ENCODE measurements around the gene GTF2I.
"Not testable (repeated sequence)": the region's sequence is repeated elsewhere in the genome, so short reads cannot be mapped to it uniquely, and the experiment has no call there.

GRCh38 chr7:74753921-74754482 is 96.5 kb downstream of the GTF2I start:
- not testable (repeated sequence) for TF ChIP-seq CTCF (IDR thresholded peaks at IDR 0.05; ENCODE audit: borderline replicate concordance, extremely low read depth, low read length, poor library complexity, severe bottlenecking); EZH2 (IDR thresholded peaks at IDR 0.05; ENCODE audit: borderline replicate concordance, low read depth, low read length, severe bottlenecking)
